H1 (cell line): ENCODE measurements around the gene ARMC12. TPM values are rescaled to one million over a fixed set of nuclear protein-coding genes. Genes with fewer than 3 reads are reported as not detected.

Source experiments
- ASH2L ChIP-seq: fragments of 200-600, 300-600 bp; sonication (generic); IDR thresholded peaks from one replicate; pipeline ENCODE4 v1.7.1; 2017; ENCODE audit warnings: low read length
- BACH1 ChIP-seq: IDR thresholded peaks from 2 replicates; pipeline ENCODE4 v1.6.1; 2012; ENCODE audit warnings: low read length, improper control_type of control experiment
- EP300 ChIP-seq, 2 experiments: IDR thresholded peaks; 1 replicate in 1 of 2; 2 replicates in 1 of 2; pipeline ENCODE4 v1.6.1; 2011 to 2012; ENCODE audit warnings: low read depth in 2 of 2, low read length in 2 of 2, mild to moderate bottlenecking in 2 of 2, borderline replicate concordance in 1 of 2, inconsistent platforms in 1 of 2, moderate library complexity in 1 of 2
- HDAC2 ChIP-seq, 2 experiments: fragments of 300-600 bp in 1 of 2; sonication (generic) in 1 of 2; IDR thresholded peaks; 2 replicates each; pipeline ENCODE4 v1.6.1; 2011 to 2012; ENCODE audit warnings: low read depth in 2 of 2, low read length in 2 of 2, mild to moderate bottlenecking in 2 of 2, moderate library complexity in 2 of 2, borderline replicate concordance in 1 of 2, inconsistent platforms in 1 of 2
- NRF1 ChIP-seq: IDR thresholded peaks from 2 replicates; pipeline ENCODE4 v1.6.1; 2011; ENCODE audit warnings: mild to moderate bottlenecking, low read depth, low read length, improper control_type of control experiment
- POLR2A ChIP-seq, 2 experiments: IDR thresholded peaks; 1 replicate in 1 of 2; 2 replicates in 1 of 2; pipeline ENCODE4 v1.6.1; 2011; ENCODE audit warnings: low read depth in 2 of 2, low read length in 2 of 2, mild to moderate bottlenecking in 2 of 2; ENCODE audit errors: control extremely low read depth in 1 of 2
- RAD21 ChIP-seq, 2 experiments: IDR thresholded peaks in 1 of 2; conservative IDR thresholded peaks in 1 of 2; 2 replicates each; pipeline ENCODE4 v1.6.1; 2011; ENCODE audit warnings: low read depth in 2 of 2, low read length in 2 of 2, improper control_type of control experiment in 1 of 2, inconsistent platforms in 1 of 2, mild to moderate bottlenecking in 1 of 2, moderate library complexity in 1 of 2
- SP1 ChIP-seq: IDR thresholded peaks from 2 replicates; pipeline ENCODE4 v1.6.1; 2011; ENCODE audit warnings: low read depth, low read length
- TAF7 ChIP-seq: optimal IDR thresholded peaks from 2 replicates; pipeline ENCODE3; 2011; ENCODE audit warnings: low read depth, mild to moderate bottlenecking, inconsistent platforms, low read length, moderate library complexity, borderline replicate concordance
- polyA plus RNA-seq, 7 experiments: library from polyadenylated mRNA; depleted of rRNA in 3 of 7; stranded (reverse) in 5 of 7; unstranded in 2 of 7; fragments of >200 nt in 5 of 7; fragments of 200-250 nt in 2 of 7; gene quantifications; 1 replicate in 5 of 7; 2 replicates in 1 of 7; 4 replicates in 1 of 7; pipeline versions ENCODE4 v1.2.1 to v1.2.3, GENCODE V29; 2011 to 2013; ENCODE audit warnings: missing spikeins in 2 of 7, mixed read lengths in 2 of 7
- total RNA-seq: library from RNA; stranded (reverse); fragmentation: NEBNext Ultra II Directional; extraction: Animal tissue kit (Norgen Biotek cat#: 25700); gene quantifications from 2 replicates; pipeline ENCODE4 v1.2.1, GENCODE V29; 2021

ARMC12 gene
- total and polyA plus RNA-seq, 2 of the 8 experiments (the other 6 are each of a cell fraction or from before 2014, with no cell fraction given) = 0.86 to 3.7 TPM

- TF ChIP-seq RAD21 (IDR thresholded peaks at IDR 0.05 in 1 of 2, conservative IDR thresholded peaks at IDR 0.05 in 1 of 2; ENCODE audit: low read depth in 2 of 2, low read length in 2 of 2) (0 out of 4 replicates have a peak, but pooled peaks of 1 of the 2 experiments have one; percentile 5), HDAC2 (IDR thresholded peaks at IDR 0.05; ENCODE audit: borderline replicate concordance in 1 of 2, low read depth in 2 of 2, low read length in 2 of 2) (0 out of 4 replicates have a peak, but pooled peaks of 1 of the 2 experiments have one; percentile 19), EP300 (IDR thresholded peaks at IDR 0.05; ENCODE audit: borderline replicate concordance in 1 of 2, low read depth in 2 of 2, low read length in 2 of 2) (peak in 1 of 2 experiments; percentile 43; a peak in 1 of 3 replicates), SP1 (peak; percentile 38; the same call in 1 of the 2 replicates), NRF1 (no peak), BACH1 (no peak), ASH2L (peak; percentile 66), TAF7 (no peak), POLR2A (IDR thresholded peaks at IDR 0.05; ENCODE audit: control extremely low read depth in 1 of 2, low read depth in 2 of 2, low read length in 2 of 2) (peak in 1 of 2 experiments; percentile 35; a peak in 2 of 3 replicates)
- TF ChIP-seq, all 59 proteins: peak for 13
Observed at GRCh38 chr6:35739645-35740524, 3.1 kb downstream of the ARMC12 start (continued).
